Upper lobe of left lung (tissue), 4 donors: ENCODE measurements around the gene KRT32.

Source experiments
- EP300 ChIP-seq, 4 donors: sonication (generic); formaldehyde crosslinking; IDR thresholded peaks; one replicate each; pipeline ENCODE4 v1.5.1; 2017; ENCODE audit warnings: antibody characterized with exemption in 4 of 4, control low read depth in 2 of 4
- TF ChIP-seq, protein P1 (sequence below), 6 experiments: fragments of 450-650 bp in 4 of 6; fragments of 200-600 bp in 2 of 6; sonication (generic) in 2 of 6; IDR thresholded peaks; one replicate each; pipeline ENCODE4 v1.5.1; 2016 to 2019; ENCODE audit warnings: antibody characterized with exemption in 6 of 6

DNA sequence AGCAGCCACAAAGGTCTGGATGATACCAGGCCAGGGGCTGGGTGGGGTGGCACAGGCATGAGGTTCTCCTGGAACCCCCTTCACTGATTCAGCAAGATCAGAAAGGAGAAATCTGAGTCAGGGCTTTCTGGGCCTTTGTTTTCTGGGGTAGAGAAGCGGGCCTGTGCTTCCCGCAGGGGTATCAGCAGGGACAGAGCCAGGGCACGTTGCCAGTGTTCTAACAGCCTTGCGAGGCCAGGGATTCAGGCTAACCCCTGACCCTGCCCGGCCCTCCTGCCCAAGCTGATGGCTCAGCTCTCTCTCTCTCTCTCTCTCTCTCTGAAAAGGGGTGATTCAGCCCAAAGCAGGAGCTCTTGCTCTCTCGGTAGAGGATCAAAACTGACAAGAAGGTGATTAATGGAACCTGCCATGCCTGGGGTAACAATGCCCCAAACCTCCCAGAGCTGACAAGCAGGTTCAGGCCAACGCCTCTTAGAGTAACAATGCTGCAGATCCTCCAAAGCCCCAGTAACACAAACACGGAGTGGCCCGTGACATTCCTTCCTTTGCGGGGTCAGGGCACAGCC is 40.2 kb upstream of the KRT32 start:
- TF ChIP-seq, protein P1, sequence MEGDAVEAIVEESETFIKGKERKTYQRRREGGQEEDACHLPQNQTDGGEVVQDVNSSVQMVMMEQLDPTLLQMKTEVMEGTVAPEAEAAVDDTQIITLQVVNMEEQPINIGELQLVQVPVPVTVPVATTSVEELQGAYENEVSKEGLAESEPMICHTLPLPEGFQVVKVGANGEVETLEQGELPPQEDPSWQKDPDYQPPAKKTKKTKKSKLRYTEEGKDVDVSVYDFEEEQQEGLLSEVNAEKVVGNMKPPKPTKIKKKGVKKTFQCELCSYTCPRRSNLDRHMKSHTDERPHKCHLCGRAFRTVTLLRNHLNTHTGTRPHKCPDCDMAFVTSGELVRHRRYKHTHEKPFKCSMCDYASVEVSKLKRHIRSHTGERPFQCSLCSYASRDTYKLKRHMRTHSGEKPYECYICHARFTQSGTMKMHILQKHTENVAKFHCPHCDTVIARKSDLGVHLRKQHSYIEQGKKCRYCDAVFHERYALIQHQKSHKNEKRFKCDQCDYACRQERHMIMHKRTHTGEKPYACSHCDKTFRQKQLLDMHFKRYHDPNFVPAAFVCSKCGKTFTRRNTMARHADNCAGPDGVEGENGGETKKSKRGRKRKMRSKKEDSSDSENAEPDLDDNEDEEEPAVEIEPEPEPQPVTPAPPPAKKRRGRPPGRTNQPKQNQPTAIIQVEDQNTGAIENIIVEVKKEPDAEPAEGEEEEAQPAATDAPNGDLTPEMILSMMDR (IDR thresholded peaks at IDR 0.05): no peak
- TF ChIP-seq EP300 (IDR thresholded peaks at IDR 0.05): no peak
